Loucy (cell line): Measurements from ENCODE around the gene L3MBTL4.

Experiments used
- CTCF ChIP-seq: fragments of 200-600 bp; sonication (generic); conservative IDR thresholded peaks from 2 replicates; pipeline ENCODE4 v1.5.1; 2014; ENCODE audit warnings: mild to moderate bottlenecking, antibody characterized with exemption, low read length
- EZH2phosphoT487 ChIP-seq: fragments of 200-600 bp; IDR thresholded peaks from 2 replicates; pipeline ENCODE4 v1.6.1; 2018; ENCODE audit warnings: antibody characterized with exemption, mild to moderate bottlenecking, moderate library complexity, borderline replicate concordance

GRCh38 chr18:6357668-6358067 is 57.0 kb downstream of the L3MBTL4 start:
- TF ChIP-seq EZH2phosphoT487 (no peak), CTCF (no peak)
